Body of pancreas (tissue), 4 donors: ENCODE results near the gene FBN1.

ENCODE experiments used
- CTCF ChIP-seq, 7 experiments: fragments of 450-650 bp in 4 of 7; fragments of 200-600 bp in 3 of 7; sonication (generic) in 3 of 7; IDR thresholded peaks; one replicate each; pipeline ENCODE4 v1.5.1; 2016 to 2019; ENCODE audit warnings: antibody characterized with exemption in 7 of 7
- POLR2A ChIP-seq, 3 donors: fragments of 450-650 bp; IDR thresholded peaks; one replicate each; pipeline ENCODE4 v1.6.1; 2016; ENCODE audit warnings: antibody characterized with exemption in 3 of 3, mild to moderate bottlenecking in 2 of 3

DNA sequence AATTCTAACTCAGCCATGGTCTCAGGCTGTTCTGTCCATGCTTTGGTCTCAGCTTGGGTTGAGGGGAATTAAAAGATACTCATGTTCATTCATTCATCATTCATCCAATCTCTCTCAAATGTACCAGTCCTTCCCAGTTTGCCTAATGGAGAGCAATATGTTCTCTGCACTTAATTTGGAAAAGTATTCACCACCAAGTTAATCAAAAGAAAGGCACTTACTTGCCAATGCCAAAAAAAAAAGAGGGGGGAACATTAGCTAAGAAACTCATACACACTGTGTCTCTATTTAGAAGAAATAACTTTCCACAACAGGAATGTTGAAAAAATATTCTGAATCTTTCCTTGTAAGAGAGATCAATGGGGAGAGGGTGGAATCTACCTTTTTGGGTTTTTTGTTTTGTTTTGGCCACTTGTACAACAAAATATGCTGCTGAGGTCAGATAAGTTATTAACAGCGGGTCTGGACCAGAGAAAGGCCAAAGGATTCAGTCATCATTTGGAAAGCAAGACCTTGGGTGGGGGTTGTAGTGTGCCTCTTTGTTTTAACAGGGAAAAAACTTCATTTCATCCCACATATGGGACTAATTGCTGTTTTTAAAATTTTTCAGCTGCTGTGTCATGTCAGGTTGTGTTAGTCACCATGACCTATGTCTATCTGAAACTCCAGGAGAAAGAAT lies 152.3 kb downstream of the FBN1 start:
- no peak for TF ChIP-seq CTCF (IDR thresholded peaks at IDR 0.05)
- TF ChIP-seq POLR2A (IDR thresholded peaks at IDR 0.05): no peak
